GM21737 (cell line): ENCODE measurements around the gene SYTL5.
"Not testable (repeated sequence)": the region's sequence is repeated elsewhere in the genome, so short reads cannot be mapped to it uniquely, and the experiment has no call there.

Experiments
- ATAC-seq: cut with Tn5 transposase; IDR thresholded peaks from one replicate; pipeline ENCODE4 v1.9.1; 2021; ENCODE audit warnings: mild to moderate bottlenecking, moderate library complexity; ENCODE audit not compliant: unreplicated experiment

The SYTL5 gene

GRCh38 chrX:38006291-38006690, at the start of gene SYTL5:
Gene SYTL5 (plus strand): TSS chrX:38006553. CDS start chrX:38033890, 27,337 bp downstream.
- no peak for ATAC-seq

GRCh38 chrX:37958525-37959211, 47.7 kb upstream of the SYTL5 start:
- no peak for ATAC-seq

- ATAC-seq = no peak
Observed at GRCh38 chrX:37959212-37960021, 46.9 kb upstream of the SYTL5 start.

- no peak for ATAC-seq
Observed at GRCh38 chrX:37961118-37961517, 45.2 kb upstream of the SYTL5 start.

GRCh38 chrX:37967714-37968113, 38.6 kb upstream of the SYTL5 start:
- ATAC-seq = no peak

- no peak for ATAC-seq
Observed at GRCh38 chrX:37975421-37975820, 30.9 kb upstream of the SYTL5 start.

GRCh38 chrX:37976153-37976552, 30.2 kb upstream of the SYTL5 start:
- no peak for ATAC-seq

- no peak for ATAC-seq
Observed at GRCh38 chrX:37984880-37985279, 21.5 kb upstream of the SYTL5 start.

- ATAC-seq = no peak
Observed at GRCh38 chrX:37986893-37987292, 19.5 kb upstream of the SYTL5 start.

GRCh38 chrX:37989304-37989703, 17.0 kb upstream of the SYTL5 start:
- ATAC-seq = no peak

- not testable (repeated sequence) for ATAC-seq
Observed at GRCh38 chrX:37991303-37991702, 15.1 kb upstream of the SYTL5 start.

GRCh38 chrX:37993176-37993575, 13.2 kb upstream of the SYTL5 start:
- ATAC-seq = no peak

- no peak for ATAC-seq
Observed at GRCh38 chrX:37993837-37994619, 12.3 kb upstream of the SYTL5 start.

- ATAC-seq = no peak
Observed at GRCh38 chrX:37995428-37995827, 10.9 kb upstream of the SYTL5 start.

- no peak for ATAC-seq
Observed at GRCh38 chrX:37997096-37997495, 9.3 kb upstream of the SYTL5 start.

- no peak for ATAC-seq
Observed at GRCh38 chrX:37998586-37999262, 7.6 kb upstream of the SYTL5 start.

GRCh38 chrX:38000706-38001105, 5.6 kb upstream of the SYTL5 start:
- no peak for ATAC-seq

- ATAC-seq = no peak
Observed at GRCh38 chrX:38004046-38004445, 2.3 kb upstream of the SYTL5 start.

GRCh38 chrX:38006778-38007177, 425 bp downstream of the SYTL5 start:
- no peak for ATAC-seq

GRCh38 chrX:38008658-38009057, 2.3 kb downstream of the SYTL5 start:
- ATAC-seq = no peak

GRCh38 chrX:38009641-38010040, 3.3 kb downstream of the SYTL5 start:
- ATAC-seq = no peak
